ENCODE data around the gene GHRH.

- TF ChIP-seq POLR2A (IDR thresholded peaks at IDR 0.05) = no peak
- TF ChIP-seq CTCF (IDR thresholded peaks at IDR 0.05) = no peak
Observed at GRCh38 chr20:37273988-37274387, 12.4 kb upstream of the GHRH start.

All from thyroid gland (tissue), 4 donors.